MM.1S (cell line): Measurements from ENCODE around the gene TPBG.
A peak's percentile ranks its signal among the peaks of the same experiment; 100 is the strongest.

Experiments
- DNase-seq: peaks from one replicate; pipeline ENCODE4 v3.0.0-alpha.2; 2015
- H2AFZ ChIP-seq: fragments of 300-600 bp; sonication (generic); 2 replicates; pipeline ENCODE4 v1.6.0; 2016; ENCODE audit warnings: antibody characterized with exemption, low read length
- H3F3A ChIP-seq: fragments of 300-600 bp; sonication (generic); 2 replicates; pipeline ENCODE4 v1.6.1; 2016; ENCODE audit warnings: mild to moderate bottlenecking, antibody characterized with exemption, low read length, moderate library complexity, mixed read lengths; ENCODE audit not compliant: insufficient read depth
- H3K27ac ChIP-seq: fragments of 300-600 bp; sonication (generic); 2 replicates; pipeline ENCODE4 v1.5.1; 2016; ENCODE audit warnings: mild to moderate bottlenecking, low read length
- H3K27me3 ChIP-seq: fragments of 300-600 bp; sonication (generic); replicated peaks from 2 replicates; pipeline ENCODE4 v1.6.0; 2016; ENCODE audit warnings: low read length; ENCODE audit not compliant: insufficient read depth
- H3K36me3 ChIP-seq: fragments of 300-600 bp; sonication (generic); replicated peaks from 2 replicates; pipeline ENCODE4 v1.6.1; 2016; ENCODE audit warnings: mild to moderate bottlenecking, low read length, mixed read lengths; ENCODE audit not compliant: insufficient read depth
- H3K4me1 ChIP-seq: fragments of 300-600 bp; sonication (generic); 2 replicates; pipeline ENCODE4 v1.6.1; 2016; ENCODE audit warnings: low read length, mixed read lengths
- H3K4me2 ChIP-seq: fragments of 300-600 bp; sonication (generic); 2 replicates; pipeline ENCODE4 v1.6.0; 2016; ENCODE audit warnings: low read depth, low read length
- H3K4me3 ChIP-seq: fragments of 300-600 bp; sonication (generic); 2 replicates; pipeline ENCODE4 v1.5.1; 2016; ENCODE audit warnings: low read length, mixed read lengths
- H3K79me2 ChIP-seq: fragments of 300-600 bp; sonication (generic); 2 replicates; pipeline ENCODE4 v1.6.1; 2016; ENCODE audit warnings: mixed run types, low read length, mixed read lengths
- H3K9ac ChIP-seq: fragments of 300-600 bp; sonication (generic); 2 replicates; pipeline ENCODE4 v1.6.1; 2016; ENCODE audit warnings: low read length, mixed read lengths
- H3K9me2 ChIP-seq: fragments of 300-600 bp; sonication (generic); replicated peaks from 2 replicates; pipeline ENCODE4 v1.6.1; 2016; ENCODE audit warnings: mild to moderate bottlenecking, low read length, mixed read lengths; ENCODE audit not compliant: insufficient read depth
- H3K9me3 ChIP-seq: fragments of 300-600 bp; sonication (generic); replicated peaks from 2 replicates; pipeline ENCODE4 v1.6.1; 2016; ENCODE audit warnings: mild to moderate bottlenecking, low read length, mixed read lengths; ENCODE audit not compliant: insufficient read depth
- H4K20me1 ChIP-seq: fragments of 300-600 bp; sonication (generic); 2 replicates; pipeline ENCODE4 v1.6.1; 2016; ENCODE audit warnings: mild to moderate bottlenecking, low read length, moderate library complexity, mixed read lengths; ENCODE audit not compliant: insufficient read depth
- EZH2 ChIP-seq: fragments of 300-600 bp; sonication (generic); optimal IDR thresholded peaks from 2 replicates; pipeline ENCODE3; 2017; ENCODE audit warnings: low read depth, mild to moderate bottlenecking, antibody characterized with exemption, low read length, mixed read lengths
- EZH2phosphoT487 ChIP-seq: fragments of 300-600 bp; sonication (generic); IDR thresholded peaks from 2 replicates; pipeline ENCODE4 v1.6.1; 2018; ENCODE audit warnings: antibody characterized with exemption, low read length
- TF ChIP-seq, protein P1 (sequence below): fragments of 300-600 bp; sonication (generic); IDR thresholded peaks from 2 replicates; pipeline ENCODE4 v1.5.1; 2016; ENCODE audit warnings: antibody characterized with exemption, low read length, mixed read lengths

TPBG gene

GRCh38 chr6:82416346-82416745 is 52.7 kb downstream of the TPBG start:
- no peak for DNase-seq
- TF ChIP-seq, protein P1, sequence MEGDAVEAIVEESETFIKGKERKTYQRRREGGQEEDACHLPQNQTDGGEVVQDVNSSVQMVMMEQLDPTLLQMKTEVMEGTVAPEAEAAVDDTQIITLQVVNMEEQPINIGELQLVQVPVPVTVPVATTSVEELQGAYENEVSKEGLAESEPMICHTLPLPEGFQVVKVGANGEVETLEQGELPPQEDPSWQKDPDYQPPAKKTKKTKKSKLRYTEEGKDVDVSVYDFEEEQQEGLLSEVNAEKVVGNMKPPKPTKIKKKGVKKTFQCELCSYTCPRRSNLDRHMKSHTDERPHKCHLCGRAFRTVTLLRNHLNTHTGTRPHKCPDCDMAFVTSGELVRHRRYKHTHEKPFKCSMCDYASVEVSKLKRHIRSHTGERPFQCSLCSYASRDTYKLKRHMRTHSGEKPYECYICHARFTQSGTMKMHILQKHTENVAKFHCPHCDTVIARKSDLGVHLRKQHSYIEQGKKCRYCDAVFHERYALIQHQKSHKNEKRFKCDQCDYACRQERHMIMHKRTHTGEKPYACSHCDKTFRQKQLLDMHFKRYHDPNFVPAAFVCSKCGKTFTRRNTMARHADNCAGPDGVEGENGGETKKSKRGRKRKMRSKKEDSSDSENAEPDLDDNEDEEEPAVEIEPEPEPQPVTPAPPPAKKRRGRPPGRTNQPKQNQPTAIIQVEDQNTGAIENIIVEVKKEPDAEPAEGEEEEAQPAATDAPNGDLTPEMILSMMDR: no peak
- TF ChIP-seq EZH2phosphoT487 (no peak), EZH2 (no peak)
- no peak overlapping the region for H3K4me3 ChIP-seq
- H3K9ac ChIP-seq: no peak overlapping the region
- peaks cover 9% of the 10 kb centered on the region for H3K4me1 ChIP-seq
- no peaks in the 10 kb centered on the region for H4K20me1 ChIP-seq
- peak overlapping the region; percentile 9; the same call in 1 of the 2 replicates for H3K4me2 ChIP-seq
- no peaks in the 10 kb centered on the region for H3F3A ChIP-seq
- no peaks in the 10 kb centered on the region for H3K9me3 ChIP-seq
- no peak overlapping the region for H2AFZ ChIP-seq
- H3K27ac ChIP-seq: no peak overlapping the region
- H3K9me2 ChIP-seq: no peaks in the 10 kb centered on the region
- H3K79me2 ChIP-seq: no peaks in the 10 kb centered on the region
- no peaks in the 10 kb centered on the region for H3K36me3 ChIP-seq
- H3K27me3 ChIP-seq: no peaks in the 10 kb centered on the region
